ENCODE data around the gene LIMCH1.

DNA sequence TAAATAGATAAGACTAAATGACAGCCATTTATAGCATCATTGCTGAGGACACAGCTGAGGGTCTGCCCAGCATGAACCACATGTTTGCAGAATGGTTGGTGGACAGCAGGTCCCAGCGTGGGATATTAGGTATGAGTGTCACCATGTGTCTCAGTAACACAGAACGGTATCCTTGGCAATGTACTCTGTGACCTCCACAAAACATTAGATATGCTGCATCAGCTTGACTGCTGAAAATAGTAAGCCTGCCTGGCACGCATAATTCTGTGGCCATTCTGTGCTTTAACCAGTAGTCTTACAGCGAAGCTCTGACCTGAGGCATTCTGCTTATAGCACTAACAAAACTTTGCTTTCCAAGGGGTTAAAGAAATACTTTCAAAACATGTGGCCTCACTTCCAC is 32.0 kb downstream of the LIMCH1 start:
- TF ChIP-seq, protein P1, sequence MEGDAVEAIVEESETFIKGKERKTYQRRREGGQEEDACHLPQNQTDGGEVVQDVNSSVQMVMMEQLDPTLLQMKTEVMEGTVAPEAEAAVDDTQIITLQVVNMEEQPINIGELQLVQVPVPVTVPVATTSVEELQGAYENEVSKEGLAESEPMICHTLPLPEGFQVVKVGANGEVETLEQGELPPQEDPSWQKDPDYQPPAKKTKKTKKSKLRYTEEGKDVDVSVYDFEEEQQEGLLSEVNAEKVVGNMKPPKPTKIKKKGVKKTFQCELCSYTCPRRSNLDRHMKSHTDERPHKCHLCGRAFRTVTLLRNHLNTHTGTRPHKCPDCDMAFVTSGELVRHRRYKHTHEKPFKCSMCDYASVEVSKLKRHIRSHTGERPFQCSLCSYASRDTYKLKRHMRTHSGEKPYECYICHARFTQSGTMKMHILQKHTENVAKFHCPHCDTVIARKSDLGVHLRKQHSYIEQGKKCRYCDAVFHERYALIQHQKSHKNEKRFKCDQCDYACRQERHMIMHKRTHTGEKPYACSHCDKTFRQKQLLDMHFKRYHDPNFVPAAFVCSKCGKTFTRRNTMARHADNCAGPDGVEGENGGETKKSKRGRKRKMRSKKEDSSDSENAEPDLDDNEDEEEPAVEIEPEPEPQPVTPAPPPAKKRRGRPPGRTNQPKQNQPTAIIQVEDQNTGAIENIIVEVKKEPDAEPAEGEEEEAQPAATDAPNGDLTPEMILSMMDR (IDR thresholded peaks at IDR 0.05): no peak
- TF ChIP-seq EZH2 (IDR thresholded peaks at IDR 0.05): no peak
- no peak for TF ChIP-seq EZH2phosphoT487 (IDR thresholded peaks at IDR 0.05)
